ENCODE results near the gene OBI1.

OBI1 gene

GRCh38 chr13:78601124-78601873, 57.7 kb downstream of the OBI1 start:
- in situ Hi-C loops (cut with MboI; ENCODE audit: low sequenced_read_pairs, unreplicated experiment), result no loop called here
- peak; percentile 40 for DNase-seq (ENCODE audit: low spot score)
- no peak for TF ChIP-seq CTCF (IDR thresholded peaks at IDR 0.05; ENCODE audit: borderline replicate concordance, control extremely low read depth, extremely low read depth, insufficient read depth, missing control alignments)

- no peak for DNase-seq (ENCODE audit: low spot score)
- in situ Hi-C loops (cut with MboI; ENCODE audit: low sequenced_read_pairs, unreplicated experiment), result no loop called here
- no peak for TF ChIP-seq CTCF (IDR thresholded peaks at IDR 0.05; ENCODE audit: borderline replicate concordance, control extremely low read depth, extremely low read depth, insufficient read depth, missing control alignments)
Measured at GRCh38 chr13:78600280-78600883, 58.6 kb downstream of the OBI1 start.

- no peak for DNase-seq (ENCODE audit: low spot score)
- no peak for TF ChIP-seq CTCF (IDR thresholded peaks at IDR 0.05; ENCODE audit: borderline replicate concordance, control extremely low read depth, extremely low read depth, insufficient read depth, missing control alignments)
- in situ Hi-C loops (cut with MboI; ENCODE audit: low sequenced_read_pairs, unreplicated experiment), result loop anchor here (25.0 kb wide), 1 partner anchor 462 kb away; no protein-coding TSS in a partner anchor
Measured at GRCh38 chr13:78599645-78600279, 59.2 kb downstream of the OBI1 start.

GRCh38 chr13:78598966-78599644, 59.9 kb downstream of the OBI1 start:
- TF ChIP-seq CTCF (IDR thresholded peaks at IDR 0.05; ENCODE audit: borderline replicate concordance, control extremely low read depth, extremely low read depth, insufficient read depth, missing control alignments), result no peak
- in situ Hi-C loops (cut with MboI; ENCODE audit: low sequenced_read_pairs, unreplicated experiment), result loop anchor here (25.0 kb wide), 1 partner anchor 462 kb away; no protein-coding TSS in a partner anchor
- DNase-seq (ENCODE audit: low spot score), result no peak

GRCh38 chr13:78598116-78598781, 60.7 kb downstream of the OBI1 start:
- no peak for DNase-seq (ENCODE audit: low spot score)
- in situ Hi-C loops (cut with MboI; ENCODE audit: low sequenced_read_pairs, unreplicated experiment), result loop anchor here (25.0 kb wide), 1 partner anchor 461 kb away; no protein-coding TSS in a partner anchor
- TF ChIP-seq CTCF (IDR thresholded peaks at IDR 0.05; ENCODE audit: borderline replicate concordance, control extremely low read depth, extremely low read depth, insufficient read depth, missing control alignments), result no peak

- no peak for TF ChIP-seq CTCF (IDR thresholded peaks at IDR 0.05; ENCODE audit: borderline replicate concordance, control extremely low read depth, extremely low read depth, insufficient read depth, missing control alignments)
- no peak for DNase-seq (ENCODE audit: low spot score)
- in situ Hi-C loops (cut with MboI; ENCODE audit: low sequenced_read_pairs, unreplicated experiment), result loop anchor here (25.0 kb wide), 1 partner anchor 460 kb away; no protein-coding TSS in a partner anchor
Measured at GRCh38 chr13:78597602-78597932, 61.4 kb downstream of the OBI1 start.
